NCI-H345 (cell line): ENCODE measurements around the gene SLC22A23.
A peak's percentile ranks its signal among the peaks of the same experiment; 100 is the strongest.

Experiments used
- DNase-seq: peaks from one replicate; lab custom pipeline; 2025; lab: John Stamatoyannopoulos, UW

Gene SLC22A23

DNA sequence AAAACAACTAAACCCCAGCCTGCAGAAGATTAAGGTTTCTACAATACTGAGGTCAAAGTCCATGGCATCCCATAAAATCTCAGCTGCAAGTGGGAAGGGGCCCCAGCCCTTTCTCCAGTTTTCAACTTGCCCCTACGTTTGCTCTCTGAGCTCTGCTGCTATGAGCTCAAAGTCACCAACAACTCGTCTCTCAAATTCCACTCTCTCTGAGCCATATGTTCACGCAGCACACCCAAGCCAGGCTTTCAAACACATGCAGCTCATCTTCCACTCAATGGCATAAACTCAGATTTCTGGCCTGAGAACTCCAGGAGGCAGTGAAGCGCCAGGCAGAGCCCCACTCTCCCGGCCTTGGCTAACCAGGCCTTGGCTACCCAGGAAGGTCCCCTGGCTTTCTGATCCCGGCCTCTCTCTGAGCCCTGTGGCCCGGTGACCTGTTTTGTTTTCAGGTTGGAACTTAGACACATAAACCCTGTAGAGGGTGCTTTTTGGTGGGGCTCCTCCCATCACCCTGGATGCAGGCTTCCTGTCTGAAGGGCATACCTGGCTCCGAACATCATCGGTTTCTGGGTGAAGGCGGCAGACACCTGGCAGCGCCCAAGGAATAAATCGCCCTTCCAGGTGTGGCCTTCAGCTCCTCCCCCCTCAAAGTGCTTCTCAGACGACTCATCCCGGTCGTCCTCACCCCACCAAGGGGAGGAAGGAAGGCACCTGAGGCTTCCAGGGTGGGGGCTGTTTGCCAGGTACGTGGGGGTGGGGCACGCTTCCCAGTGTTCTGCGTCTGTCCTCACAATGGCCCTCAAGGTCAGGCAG, 12.4 kb downstream of the SLC22A23 start:
- DNase-seq: no peak

DNA sequence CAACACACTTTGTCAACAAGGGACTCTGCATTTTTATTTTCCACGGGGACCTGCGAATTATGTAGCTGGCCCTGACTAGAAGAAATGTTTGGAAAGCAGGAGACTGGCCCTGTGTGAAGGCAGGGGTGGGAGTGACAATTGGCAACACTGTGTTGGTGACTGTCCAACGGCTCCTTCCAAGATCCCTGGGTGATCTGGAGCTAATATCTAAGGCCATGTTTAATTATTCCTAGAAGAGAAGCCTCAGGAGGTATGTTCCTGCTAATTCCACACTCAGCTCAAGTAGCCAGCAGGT, 13.7 kb downstream of the SLC22A23 start:
- no peak for DNase-seq

DNA sequence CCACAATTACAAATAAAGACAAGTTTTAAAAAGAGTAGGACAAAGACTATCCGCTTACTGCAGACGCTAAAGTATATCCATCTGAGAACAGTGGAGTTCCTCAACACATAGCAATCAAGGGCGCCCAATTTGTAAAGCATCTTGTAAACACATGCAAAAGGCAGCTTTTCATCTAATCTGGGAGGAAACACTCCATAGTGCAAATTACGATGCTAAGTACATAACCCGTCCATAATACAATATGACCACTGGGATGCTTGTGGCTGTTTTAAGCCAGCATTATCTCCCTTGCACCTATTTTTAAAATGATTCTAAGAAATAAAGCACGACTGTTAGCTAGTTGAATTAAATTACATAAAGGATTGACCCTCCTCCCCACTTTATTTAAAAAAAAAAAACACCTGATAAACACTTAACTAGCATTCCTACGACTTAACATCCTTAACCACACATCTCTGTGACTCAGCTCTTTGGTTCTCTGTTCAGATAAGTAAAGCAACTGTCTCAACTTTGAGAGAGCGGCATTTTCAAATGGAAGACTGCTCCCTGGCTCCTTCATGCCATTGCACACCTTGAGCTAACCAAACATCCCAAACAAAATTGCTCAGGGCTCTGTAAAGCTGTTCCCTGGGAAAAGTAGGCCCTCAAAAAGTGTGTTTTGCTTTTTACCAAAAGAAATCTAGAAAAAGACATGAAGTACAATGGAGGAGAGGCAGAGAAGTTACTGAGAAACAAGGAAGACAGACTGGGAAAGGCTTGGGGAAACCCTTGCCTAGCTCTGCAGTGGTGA, 14.2 kb downstream of the SLC22A23 start:
- no peak for DNase-seq

DNA sequence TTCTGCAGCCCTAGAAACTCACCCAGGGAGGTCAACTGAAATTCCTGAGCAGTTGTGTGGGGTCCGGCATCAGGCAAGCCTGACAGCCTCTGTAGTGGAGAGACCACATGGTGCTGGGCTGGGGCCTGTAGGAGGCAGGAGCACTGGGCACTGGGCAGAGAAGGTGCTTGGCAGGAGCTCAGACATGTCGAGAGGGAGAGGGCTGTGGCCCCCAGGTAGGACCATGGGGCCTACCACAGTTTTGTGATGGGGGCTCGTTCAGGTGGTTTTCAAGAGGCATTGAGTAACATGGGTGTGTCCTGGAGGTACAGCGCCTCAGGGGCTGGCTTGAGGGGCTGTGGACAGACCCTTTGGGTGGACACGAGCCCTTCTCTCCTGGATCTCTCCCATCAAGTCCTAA, 15.9 kb downstream of the SLC22A23 start:
- DNase-seq: no peak

DNA sequence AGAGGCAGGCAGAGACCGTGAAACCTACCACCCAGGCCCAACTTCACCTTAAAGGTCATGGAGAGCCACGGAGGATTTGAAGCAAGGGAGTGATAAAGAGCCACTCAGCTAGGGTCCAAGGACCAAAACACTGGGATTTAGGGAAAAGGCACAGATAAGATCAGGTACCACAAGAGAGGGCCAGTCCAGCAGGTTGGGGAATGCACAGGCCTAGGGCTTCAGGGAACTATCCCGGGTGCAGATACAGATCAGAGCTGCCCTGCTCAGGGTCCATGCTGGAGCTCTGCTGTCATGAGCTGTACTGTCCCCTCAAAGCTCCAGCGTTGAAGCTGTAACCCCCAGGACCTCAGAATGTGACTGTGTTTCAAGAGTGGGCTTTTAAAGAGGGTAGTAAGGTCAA, 16.9 kb downstream of the SLC22A23 start:
- DNase-seq: no peak

DNA sequence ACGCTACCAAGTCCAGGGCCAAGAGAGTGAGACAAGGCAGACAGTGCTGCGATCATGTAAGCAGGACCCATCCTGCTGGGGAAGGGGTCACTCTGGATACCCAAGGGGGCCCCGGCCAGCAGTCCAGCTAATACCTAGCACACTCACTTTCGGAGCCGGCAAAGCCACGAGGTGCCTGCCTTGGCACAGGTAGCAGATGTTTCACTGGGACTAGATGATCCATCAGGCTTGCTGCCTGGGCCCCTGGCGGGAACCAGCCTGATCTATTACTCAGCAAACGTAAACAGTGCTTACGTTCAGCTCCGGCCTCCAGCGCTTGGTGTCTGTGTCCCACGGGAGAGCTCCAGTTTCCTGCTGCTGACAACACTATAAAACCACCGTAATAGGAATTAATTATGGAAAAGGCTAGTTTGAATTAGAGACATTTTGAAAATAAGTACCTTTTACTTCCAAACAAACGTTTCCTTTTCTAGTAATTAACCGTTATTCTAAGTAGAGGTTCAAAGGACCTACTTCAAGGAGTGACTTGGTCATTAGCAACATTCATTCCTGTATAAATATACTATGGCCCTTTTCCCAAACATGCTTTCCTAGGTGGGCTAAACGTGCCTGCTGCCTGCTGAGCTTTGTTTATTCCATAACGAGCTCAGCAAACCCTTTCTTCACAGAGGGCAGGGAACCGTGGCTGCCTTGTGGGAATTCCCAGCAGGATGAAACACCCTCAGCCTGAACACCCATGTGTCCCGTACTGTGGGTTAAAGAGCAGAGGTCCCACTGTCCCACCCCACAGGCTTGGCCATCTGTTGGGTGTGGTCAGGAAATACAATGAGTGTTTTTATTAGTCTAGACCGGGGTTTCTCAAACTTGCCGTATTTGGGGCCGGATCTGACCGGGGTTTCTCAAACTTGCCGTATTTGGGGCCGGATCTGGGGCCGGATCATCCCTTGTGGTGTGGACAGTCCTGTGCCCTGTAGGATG, 18.4 kb downstream of the SLC22A23 start:
- peak; percentile 28 for DNase-seq

DNA sequence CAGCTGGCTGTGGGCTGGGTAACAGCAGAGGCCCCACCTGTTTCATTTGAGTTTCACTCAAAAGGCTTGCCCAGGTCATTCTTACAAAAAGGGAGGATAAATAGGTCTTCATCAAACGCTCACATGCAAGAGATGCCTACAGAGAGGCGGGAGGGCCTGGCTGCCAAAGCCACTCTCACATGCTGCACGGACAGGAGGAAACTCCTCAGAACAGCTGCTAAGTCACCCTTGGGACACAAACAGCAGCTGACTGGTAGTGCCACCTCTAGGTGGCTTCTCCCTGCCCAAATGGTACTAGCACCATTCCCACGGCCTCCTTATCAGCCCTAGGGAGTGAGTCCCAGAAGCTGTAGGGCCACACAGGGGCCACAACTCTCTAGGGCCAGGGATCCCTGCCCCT, 23.8 kb downstream of the SLC22A23 start:
- no peak for DNase-seq

DNA sequence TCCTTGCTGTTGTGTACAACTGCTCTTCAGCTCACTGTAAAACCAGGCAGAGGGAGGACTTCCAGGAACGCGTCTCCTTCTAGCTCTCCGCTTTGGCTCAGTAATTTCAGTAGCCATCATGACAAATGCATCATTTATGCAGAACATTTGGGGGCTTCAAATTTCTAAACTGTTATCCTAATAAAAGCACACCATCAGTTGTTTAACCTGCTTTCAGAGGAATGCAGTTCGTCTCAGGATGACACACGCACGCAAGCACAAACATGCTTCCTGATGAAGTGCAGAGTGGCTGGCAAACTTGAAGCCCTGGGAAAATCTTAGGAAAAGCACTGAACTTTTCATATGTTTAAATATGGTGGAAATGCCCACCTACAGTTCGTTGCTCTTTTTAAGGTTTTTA, 24.4 kb downstream of the SLC22A23 start:
- no peak for DNase-seq

DNA sequence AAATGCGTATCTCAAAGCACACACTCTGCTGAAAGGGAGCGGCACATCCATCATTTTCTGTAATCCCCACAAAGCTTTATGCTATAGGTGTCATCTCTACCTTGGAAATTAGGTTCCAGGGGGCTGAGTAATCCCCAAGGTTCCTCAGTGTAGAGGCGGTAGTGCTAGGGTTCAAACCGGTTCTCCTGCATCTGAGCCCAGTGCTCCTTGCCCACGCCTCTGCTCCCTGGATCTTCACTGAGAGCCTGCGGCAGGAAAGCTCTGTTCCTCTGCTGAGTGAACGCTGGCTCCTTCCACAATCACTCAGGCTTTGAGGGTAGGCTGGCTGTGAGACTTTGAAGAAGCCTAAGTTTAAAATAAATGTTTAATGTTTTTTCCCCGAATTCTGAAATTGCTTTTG, 24.9 kb downstream of the SLC22A23 start:
- no peak for DNase-seq

DNA sequence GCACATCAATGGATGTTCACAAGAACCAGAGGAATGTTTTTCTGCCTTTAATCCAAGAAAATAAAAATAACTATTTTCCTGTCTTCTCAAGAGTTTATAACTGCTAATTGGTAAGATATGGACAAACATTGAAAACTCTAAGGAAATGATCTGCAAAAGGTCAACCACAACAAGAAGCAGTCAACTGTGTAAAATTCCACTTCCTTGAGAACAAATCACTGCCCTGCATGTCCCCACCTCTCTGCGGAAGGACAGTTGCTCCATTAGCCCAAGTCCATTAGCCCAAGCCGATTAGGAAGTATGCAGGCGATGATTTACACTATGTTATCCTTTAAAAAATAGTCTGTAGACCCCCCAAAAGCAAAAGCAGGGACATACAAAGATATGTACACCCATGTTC, 27.6 kb downstream of the SLC22A23 start:
- no peak for DNase-seq

DNA sequence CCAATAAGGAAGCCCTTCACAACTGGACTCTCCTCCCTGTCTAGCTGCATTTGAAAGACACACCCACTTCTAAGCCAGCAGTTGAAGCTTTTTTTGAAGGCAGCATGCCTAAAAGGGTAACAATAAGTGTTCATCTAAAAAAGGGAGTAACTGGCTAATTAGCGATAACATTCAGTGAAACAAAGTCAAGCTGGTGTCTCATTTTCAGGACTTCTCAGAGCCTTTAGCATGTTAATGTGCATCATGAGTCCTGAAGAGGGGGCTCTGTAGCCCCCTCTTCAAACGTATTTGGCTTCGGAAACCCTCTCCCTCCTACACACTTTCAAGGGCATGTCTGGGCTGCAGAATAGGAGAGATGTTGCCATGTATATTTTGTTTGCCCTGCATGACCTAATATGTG, 28.1 kb downstream of the SLC22A23 start:
- no peak for DNase-seq

DNA sequence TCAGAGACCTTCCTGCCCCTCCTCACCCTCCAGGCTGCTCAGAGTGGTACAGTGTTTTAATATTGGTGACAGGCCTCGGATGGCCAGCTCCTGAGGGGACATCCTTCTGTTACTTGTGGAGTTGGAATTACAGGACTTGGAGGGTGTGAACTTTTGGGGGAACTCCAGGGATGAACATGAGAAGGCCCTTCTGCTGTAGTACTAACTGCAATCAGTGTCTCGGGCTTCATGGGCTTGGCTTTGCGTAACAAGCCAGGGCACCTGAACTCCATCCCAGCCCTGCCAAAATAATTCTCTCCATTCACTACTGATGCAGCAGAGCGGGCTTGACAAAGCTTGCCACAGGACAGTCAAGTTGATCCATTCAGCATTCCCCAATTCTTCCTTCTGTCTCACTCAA, 28.6 kb downstream of the SLC22A23 start:
- no peak for DNase-seq

DNA sequence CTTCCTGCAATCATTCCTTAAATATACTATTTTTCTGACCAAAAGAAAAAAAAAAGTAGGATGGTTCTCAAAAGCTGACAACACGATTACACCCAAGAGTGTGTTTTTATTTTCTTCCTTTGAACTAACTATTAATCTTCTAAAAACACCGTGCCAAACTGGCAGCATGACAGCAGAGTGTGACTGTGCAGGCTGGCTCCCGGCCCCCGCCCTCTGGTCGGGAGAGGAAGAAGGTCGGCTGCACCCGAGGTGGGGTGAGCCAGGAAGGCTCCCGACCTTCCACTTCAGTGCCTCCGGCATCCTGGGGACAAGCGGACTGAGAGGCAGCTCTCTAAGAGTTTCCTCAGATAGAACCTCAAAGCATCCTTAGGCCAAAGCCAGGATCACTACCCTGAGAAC, 29.2 kb downstream of the SLC22A23 start:
- DNase-seq: no peak

DNA sequence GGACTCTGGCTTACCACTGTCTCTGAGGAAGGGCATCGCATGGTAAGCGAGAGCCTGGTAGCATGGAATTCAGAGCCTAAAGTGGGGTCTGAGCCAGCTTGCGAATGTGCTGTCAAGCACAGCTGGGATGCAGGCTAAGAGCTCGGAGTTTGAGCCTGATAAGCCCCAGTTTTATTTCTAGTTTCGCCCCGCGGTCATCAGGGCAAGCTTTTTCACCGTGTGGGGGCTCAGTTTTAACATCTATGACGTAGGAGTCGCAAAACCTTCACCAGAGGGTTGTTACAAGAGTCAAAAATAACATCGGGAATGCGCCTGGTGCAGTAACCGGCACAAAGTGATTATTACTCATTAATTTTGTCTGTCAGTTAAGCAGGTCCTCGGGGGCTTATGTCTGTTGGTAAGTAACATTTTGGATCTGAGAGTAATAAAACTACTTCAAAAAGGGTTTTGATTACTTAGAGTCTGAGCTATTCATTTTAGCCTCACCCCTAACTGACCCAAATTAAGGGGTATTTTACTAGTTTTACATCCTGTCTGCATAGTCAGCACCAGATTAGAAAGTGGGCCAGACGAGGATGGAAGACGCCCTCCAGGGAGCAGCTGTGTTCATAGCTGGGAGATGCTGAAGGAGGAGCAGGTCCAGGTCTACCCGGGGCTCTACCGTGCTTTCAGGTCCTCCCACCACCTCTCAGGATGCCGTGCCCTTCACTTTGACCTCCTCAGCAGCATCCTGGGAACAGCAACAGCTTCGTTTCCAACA, 29.7 kb downstream of the SLC22A23 start:
- no peak for DNase-seq

DNA sequence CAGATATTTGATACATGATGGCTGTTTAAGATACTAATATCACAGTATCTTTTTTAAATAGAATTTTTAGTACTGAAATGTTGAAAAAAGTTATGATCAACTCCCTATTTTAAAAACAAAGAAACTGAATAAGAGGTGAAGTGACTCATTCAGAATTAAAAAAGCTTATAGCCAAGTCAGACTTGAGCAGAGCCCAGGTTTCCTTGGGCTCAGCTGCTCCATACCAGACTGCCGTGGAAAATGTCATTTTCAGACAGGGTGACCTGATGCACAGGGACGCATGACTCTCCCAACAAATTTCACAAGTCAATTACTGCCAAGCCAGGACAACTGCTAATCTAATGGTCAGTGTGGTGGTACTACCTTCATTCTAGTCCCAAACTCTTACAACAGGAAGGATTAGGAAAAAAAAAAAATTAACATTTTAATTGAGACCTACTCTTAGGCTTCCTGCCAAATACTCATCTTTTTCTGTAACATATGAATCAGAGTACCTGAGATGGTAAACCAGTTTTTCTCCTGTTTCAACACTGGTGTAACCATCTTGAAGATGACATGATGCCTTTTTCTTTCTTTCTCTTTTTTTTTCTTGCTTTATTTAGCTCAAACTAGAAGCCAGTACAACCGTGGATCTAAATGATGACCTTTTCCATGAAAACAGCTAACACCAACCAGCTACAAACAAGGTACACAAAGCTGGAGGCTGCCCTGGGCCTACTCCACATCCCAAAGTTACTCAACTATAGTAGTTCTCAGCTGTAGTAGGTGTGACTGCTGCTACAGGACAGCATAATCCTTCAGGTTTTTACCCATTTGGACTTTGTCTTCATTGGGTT, 30.5 kb downstream of the SLC22A23 start:
- DNase-seq: no peak

DNA sequence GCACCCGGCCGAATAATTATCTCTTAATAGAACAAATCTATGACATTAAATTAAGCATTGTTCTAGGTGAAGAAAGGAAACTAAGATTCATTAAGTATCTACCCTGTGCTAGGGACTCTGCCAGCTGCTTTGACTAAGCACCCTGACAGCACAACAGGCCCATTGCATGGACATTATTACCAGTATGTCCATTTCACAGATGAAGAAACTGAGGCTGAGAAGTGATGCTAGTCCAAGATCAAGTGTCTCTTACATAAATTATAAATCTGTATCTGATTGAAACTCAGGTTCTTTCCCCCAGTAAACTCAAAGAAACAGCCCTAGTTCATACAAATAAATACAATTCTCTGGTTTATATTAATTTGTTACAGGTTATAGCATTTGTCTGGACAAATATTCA, 31.3 kb downstream of the SLC22A23 start:
- no peak for DNase-seq

DNA sequence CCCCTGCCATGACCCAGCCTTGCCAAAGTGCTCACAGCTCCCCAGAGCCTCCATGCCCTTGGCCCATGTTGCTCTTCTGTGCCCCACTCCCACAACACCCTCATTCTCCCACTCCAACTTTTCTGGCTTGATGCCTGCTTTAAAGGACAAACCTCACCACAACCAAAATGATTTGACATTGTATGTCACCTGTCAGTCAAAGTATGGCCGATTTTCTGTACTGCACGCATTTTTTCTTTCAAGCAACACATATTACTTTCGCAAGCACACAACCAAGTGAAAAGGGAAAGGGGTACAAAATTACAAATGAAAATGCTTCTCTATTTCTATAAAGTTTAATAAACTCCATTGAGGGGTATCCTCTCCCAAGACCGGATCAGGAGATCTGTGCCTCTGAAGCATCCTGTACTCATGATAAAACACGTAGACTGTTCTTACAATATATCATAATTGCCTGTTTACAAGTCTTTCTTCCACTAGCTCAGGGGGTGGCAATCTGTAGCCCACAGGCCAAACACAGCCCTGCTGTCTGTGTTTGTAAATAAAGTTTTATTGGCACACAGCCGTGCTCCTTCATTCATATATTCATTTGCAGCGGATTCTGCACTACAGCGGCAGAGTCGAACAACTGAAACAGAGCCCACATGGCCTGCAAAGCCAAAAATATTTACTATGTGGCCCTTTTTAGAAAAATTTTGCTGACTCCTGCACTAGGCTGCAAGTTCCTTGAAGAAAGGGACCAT, 32.5 kb downstream of the SLC22A23 start:
- DNase-seq: no peak

DNA sequence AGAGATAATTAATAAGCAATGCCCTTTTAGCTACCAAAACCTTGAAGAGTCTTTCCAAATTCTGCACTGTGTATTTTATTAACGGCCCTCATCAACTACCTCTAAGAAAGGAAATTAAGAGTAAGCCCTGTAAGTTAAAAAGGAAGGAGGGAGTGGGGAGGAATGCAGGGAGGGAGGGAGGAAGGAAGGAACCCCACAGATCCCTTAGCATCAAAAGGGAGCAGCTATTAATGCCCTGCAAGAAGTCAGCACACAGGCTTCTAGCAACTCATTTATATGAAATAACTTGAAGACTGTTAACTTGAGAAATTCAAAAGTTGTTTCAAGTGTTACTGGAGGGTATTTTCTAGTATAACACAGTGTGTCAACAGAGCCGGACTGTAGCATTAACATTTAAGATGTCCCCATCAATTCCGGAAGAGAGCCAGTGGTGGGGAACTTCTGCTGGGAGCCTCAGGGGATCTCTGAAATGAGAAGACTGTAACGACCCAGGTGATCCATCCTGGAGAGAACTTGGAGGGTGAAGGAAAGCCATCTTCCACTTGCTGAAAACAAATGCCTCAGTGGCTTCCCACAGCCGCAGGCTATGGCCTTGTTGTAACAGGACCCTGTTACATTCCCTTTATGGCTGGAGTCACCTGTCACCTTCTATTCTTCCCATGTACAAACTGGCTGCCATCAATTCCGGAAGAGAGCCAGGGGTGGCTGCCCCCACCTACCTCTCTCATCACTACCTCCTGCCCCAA, 33.2 kb downstream of the SLC22A23 start:
- DNase-seq: no peak

DNA sequence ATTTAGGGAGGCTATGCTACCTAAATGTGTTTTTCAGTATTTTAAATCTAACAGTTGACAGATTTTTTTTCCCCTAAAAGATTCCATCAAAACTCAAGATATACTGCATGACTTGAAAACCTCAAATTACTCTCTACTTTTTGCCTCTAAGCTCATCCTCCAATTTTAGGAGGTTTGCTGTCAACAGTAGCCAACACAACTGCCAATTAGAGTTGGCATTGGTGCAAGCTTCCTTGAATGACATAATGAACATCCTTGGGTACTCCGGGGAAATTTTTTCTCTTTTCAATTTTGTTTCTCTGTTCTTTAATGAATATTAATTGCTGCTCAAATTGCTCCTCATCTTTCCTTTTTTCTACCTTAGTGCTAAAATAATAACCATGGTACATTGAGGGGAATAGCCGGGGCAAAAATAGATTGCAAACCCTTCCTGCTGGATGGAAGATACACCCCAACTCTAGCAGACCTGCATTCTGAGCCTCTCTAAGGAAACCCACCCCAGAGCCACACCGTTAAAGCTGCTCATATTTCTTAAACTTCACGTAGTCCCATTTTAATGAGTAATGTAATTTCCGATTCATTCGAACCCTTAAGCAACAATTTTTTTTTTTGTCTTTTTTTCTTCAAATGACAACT, 34.3 kb downstream of the SLC22A23 start:
- DNase-seq: no peak
